OCI-LY1 (cell line): ENCODE data around the gene KLK2.

Source experiments
- H2AFZ ChIP-seq: fragments of 200-600 bp; sonication (generic), shearing (Covaris generic); 2 replicates; pipeline ENCODE4 v1.6.0; 2014; ENCODE audit warnings: antibody characterized with exemption, mild to moderate bottlenecking, low read length
- H3F3A ChIP-seq: fragments of 200-600 bp; sonication (generic), shearing (Covaris generic); 2 replicates; pipeline ENCODE4 v1.6.0; 2014; ENCODE audit warnings: mild to moderate bottlenecking, antibody characterized with exemption, low read length, moderate library complexity; ENCODE audit not compliant: insufficient read depth
- H3K27ac ChIP-seq: fragments of 200-600 bp; sonication (generic); 2 replicates; pipeline ENCODE4 v1.5.1; 2014; ENCODE audit warnings: low read length, mixed run types, mild to moderate bottlenecking, low read depth; ENCODE audit not compliant: poor library complexity, severe bottlenecking
- H3K27me3 ChIP-seq: fragments of 200-600 bp; sonication (generic); 2 replicates; pipeline ENCODE4 v1.6.0; 2014; ENCODE audit warnings: antibody characterized with exemption, mild to moderate bottlenecking, low read length, moderate library complexity; ENCODE audit not compliant: insufficient read depth
- H3K36me3 ChIP-seq: fragments of 200-600 bp; sonication (generic); 2 replicates; pipeline ENCODE4 v1.6.1; 2014; ENCODE audit warnings: mild to moderate bottlenecking, antibody characterized with exemption, low read length, moderate library complexity, mixed read lengths; ENCODE audit not compliant: insufficient read depth
- H3K4me1 ChIP-seq: fragments of 200-600 bp; sonication (generic); 2 replicates; pipeline ENCODE4 v1.5.1; 2014; ENCODE audit warnings: mild to moderate bottlenecking, low read length, moderate library complexity; ENCODE audit not compliant: insufficient read depth, severe bottlenecking
- H3K4me2 ChIP-seq: fragments of 200-600 bp; sonication (generic), shearing (Covaris generic); 2 replicates; pipeline ENCODE4 v1.6.1; 2014; ENCODE audit warnings: low read length
- H3K4me3 ChIP-seq: fragments of 200-600 bp; sonication (generic); 2 replicates; pipeline ENCODE4 v1.5.1; 2014; ENCODE audit warnings: low read length, low read depth, mild to moderate bottlenecking, mixed read lengths; ENCODE audit not compliant: poor library complexity, severe bottlenecking
- H3K79me2 ChIP-seq: fragments of 200-600 bp; shearing (Covaris generic); 2 replicates; pipeline ENCODE4 v1.6.1; 2016; ENCODE audit warnings: mixed run types, low read length, mixed read lengths; ENCODE audit not compliant: insufficient read depth
- H3K9ac ChIP-seq: fragments of 200-600 bp; sonication (generic), shearing (Covaris generic); 2 replicates; pipeline ENCODE4 v1.6.1; 2014; ENCODE audit warnings: mild to moderate bottlenecking, low read length, mixed read lengths
- H3K9me2 ChIP-seq: fragments of 200-600 bp; sonication (generic), shearing (Covaris generic); 2 replicates; pipeline ENCODE4 v1.6.1; 2014; ENCODE audit warnings: low read depth, mild to moderate bottlenecking, low read length, mixed read lengths
- H3K9me3 ChIP-seq: fragments of 200-600 bp; shearing (Covaris generic); 2 replicates; pipeline ENCODE4 v1.6.1; 2014; ENCODE audit warnings: low read length, mixed read lengths
- H4K20me1 ChIP-seq: fragments of 200-600 bp; sonication (generic), shearing (Covaris generic); 2 replicates; pipeline ENCODE4 v1.6.0; 2016; ENCODE audit warnings: mild to moderate bottlenecking, low read length; ENCODE audit not compliant: insufficient read depth
- EZH2 ChIP-seq: fragments of 200-600 bp; sonication (generic), shearing (Covaris generic); IDR thresholded peaks from 2 replicates; pipeline ENCODE4 v1.8.0; 2017; ENCODE audit warnings: borderline replicate concordance, mixed run types, mild to moderate bottlenecking, antibody characterized with exemption, low read length, moderate library complexity, mixed read lengths
- TF ChIP-seq, protein P1 (sequence below): fragments of 200-600 bp; sonication (generic), shearing (Covaris generic); IDR thresholded peaks from 2 replicates; pipeline ENCODE4 v1.5.1; 2017; ENCODE audit warnings: mild to moderate bottlenecking, antibody characterized with exemption, low read length, moderate library complexity, mixed read lengths

Gene KLK2

DNA sequence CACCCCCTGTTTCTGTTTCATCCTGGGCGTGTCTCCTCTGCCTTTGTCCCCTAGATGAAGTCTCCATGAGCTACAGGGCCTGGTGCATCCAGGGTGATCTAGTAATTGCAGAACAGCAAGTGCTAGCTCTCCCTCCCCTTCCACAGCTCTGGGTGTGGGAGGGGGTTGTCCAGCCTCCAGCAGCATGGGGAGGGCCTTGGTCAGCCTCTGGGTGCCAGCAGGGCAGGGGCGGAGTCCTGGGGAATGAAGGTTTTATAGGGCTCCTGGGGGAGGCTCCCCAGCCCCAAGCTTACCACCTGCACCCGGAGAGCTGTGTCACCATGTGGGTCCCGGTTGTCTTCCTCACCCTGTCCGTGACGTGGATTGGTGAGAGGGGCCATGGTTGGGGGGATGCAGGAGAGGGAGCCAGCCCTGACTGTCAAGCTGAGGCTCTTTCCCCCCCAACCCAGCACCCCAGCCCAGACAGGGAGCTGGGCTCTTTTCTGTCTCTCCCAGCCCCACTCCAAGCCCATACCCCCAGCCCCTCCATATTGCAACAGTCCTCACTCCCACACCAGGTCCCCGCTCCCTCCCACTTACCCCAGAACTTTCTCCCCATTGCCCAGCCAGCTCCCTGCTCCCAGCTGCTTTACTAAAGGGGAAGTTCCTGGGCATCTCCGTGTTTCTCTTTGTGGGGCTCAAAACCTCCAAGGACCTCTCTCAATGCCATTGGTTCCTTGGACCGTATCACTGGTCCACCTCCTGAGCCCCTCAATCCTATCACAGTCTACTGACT lies 18.4 kb upstream of the KLK2 start, which contains the start of gene KLK3:
Gene KLK3 (plus strand): TSS at position 280 of the 775 bp plus-strand sequence. CDS start 41 bp downstream, at position 321.
- H4K20me1 ChIP-seq, result no peaks in the 10 kb centered on the region
- no peaks in the 10 kb centered on the region for H3K4me1 ChIP-seq
- H3K4me3 ChIP-seq, result no peak within 1 kb of the TSS
- H3F3A ChIP-seq, result no peaks in the 10 kb centered on the region
- H3K36me3 ChIP-seq, result no peaks in the 10 kb centered on the region
- H3K27me3 ChIP-seq, result peaks cover 3% of the 10 kb centered on the region; the same call in 1 of the 2 replicates
- H3K9me3 ChIP-seq, result no peaks in the 10 kb centered on the region
- TF ChIP-seq, protein P1, sequence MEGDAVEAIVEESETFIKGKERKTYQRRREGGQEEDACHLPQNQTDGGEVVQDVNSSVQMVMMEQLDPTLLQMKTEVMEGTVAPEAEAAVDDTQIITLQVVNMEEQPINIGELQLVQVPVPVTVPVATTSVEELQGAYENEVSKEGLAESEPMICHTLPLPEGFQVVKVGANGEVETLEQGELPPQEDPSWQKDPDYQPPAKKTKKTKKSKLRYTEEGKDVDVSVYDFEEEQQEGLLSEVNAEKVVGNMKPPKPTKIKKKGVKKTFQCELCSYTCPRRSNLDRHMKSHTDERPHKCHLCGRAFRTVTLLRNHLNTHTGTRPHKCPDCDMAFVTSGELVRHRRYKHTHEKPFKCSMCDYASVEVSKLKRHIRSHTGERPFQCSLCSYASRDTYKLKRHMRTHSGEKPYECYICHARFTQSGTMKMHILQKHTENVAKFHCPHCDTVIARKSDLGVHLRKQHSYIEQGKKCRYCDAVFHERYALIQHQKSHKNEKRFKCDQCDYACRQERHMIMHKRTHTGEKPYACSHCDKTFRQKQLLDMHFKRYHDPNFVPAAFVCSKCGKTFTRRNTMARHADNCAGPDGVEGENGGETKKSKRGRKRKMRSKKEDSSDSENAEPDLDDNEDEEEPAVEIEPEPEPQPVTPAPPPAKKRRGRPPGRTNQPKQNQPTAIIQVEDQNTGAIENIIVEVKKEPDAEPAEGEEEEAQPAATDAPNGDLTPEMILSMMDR, result no peak
- no peak for TF ChIP-seq EZH2
- no peak within 1 kb of the TSS for H2AFZ ChIP-seq
- no peak within 1 kb of the TSS for H3K9ac ChIP-seq
- H3K27ac ChIP-seq, result no peak within 1 kb of the TSS
- H3K4me2 ChIP-seq, result no peak within 1 kb of the TSS
- H3K9me2 ChIP-seq, result no peaks in the 10 kb centered on the region
- no peaks in the 10 kb centered on the region for H3K79me2 ChIP-seq

DNA sequence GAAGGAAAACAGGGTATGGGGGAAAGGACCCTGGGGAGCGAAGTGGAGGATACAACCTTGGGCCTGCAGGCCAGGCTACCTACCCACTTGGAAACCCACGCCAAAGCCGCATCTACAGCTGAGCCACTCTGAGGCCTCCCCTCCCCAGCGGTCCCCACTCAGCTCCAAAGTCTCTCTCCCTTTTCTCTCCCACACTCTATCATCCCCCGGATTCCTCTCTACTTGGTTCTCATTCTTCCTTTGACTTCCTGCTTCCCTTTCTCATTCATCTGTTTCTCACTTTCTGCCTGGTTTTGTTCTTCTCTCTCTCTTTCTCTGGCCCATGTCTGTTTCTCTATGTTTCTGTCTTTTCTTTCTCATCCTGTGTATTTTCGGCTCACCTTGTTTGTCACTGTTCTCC lies 15.9 kb upstream of the KLK2 start:
- Histone ChIP-seq H3K4me2 (no peak overlapping the region), H2AFZ (no peak overlapping the region), H3K27me3 (no peaks in the 10 kb centered on the region; the same call in 1 of the 2 replicates)

DNA sequence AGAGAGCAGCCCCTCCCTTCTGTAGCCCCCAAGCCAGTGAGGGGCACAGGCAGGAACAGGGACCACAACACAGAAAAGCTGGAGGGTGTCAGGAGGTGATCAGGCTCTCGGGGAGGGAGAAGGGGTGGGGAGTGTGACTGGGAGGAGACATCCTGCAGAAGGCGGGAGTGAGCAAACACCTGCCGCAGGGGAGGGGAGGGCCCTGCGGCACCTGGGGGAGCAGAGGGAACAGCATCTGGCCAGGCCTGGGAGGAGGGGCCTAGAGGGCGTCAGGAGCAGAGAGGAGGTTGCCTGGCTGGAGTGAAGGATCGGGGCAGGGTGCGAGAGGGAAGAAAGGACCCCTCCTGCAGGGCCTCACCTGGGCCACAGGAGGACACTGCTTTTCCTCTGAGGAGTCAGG lies 14.4 kb upstream of the KLK2 start:
- no peak overlapping the region for H2AFZ ChIP-seq
- no peaks in the 10 kb centered on the region for H4K20me1 ChIP-seq
- H3K79me2 ChIP-seq, result no peaks in the 10 kb centered on the region
- no peaks in the 10 kb centered on the region for H3K36me3 ChIP-seq
- no peaks in the 10 kb centered on the region for H3K9me2 ChIP-seq
- H3K4me2 ChIP-seq, result no peak overlapping the region
- no peak for TF ChIP-seq EZH2
- TF ChIP-seq, protein P1, result no peak
- H3F3A ChIP-seq, result no peaks in the 10 kb centered on the region
- no peaks in the 10 kb centered on the region for H3K4me1 ChIP-seq
- H3K4me3 ChIP-seq, result no peak overlapping the region
- H3K27ac ChIP-seq, result no peak overlapping the region
- no peaks in the 10 kb centered on the region for H3K9me3 ChIP-seq
- H3K27me3 ChIP-seq, result no peaks in the 10 kb centered on the region; the same call in 1 of the 2 replicates
- H3K9ac ChIP-seq, result no peak overlapping the region

More for the DNA sequence above, 15.9 kb upstream of the KLK2 start:
- Histone ChIP-seq H3K4me3 (no peak overlapping the region), H3K79me2 (no peaks in the 10 kb centered on the region), H3K9me3 (no peaks in the 10 kb centered on the region), H4K20me1 (no peaks in the 10 kb centered on the region), H3K27ac (no peak overlapping the region), H3K4me1 (no peaks in the 10 kb centered on the region), H3F3A (no peaks in the 10 kb centered on the region), H3K9ac (no peak overlapping the region), H3K9me2 (no peaks in the 10 kb centered on the region), H3K36me3 (no peaks in the 10 kb centered on the region)
- TF ChIP-seq EZH2, result no peak
